ENCODE measurements around the gene SEMA3B.
"Not testable (repeated sequence)": the region's sequence is repeated elsewhere in the genome, so short reads cannot be mapped to it uniquely, and the experiment has no call there.

The SEMA3B gene

GRCh38 chr3:50294089-50294488 is 25.1 kb downstream of the SEMA3B start:
- no peak for DNase-seq (ENCODE audit: low spot score)

DNA sequence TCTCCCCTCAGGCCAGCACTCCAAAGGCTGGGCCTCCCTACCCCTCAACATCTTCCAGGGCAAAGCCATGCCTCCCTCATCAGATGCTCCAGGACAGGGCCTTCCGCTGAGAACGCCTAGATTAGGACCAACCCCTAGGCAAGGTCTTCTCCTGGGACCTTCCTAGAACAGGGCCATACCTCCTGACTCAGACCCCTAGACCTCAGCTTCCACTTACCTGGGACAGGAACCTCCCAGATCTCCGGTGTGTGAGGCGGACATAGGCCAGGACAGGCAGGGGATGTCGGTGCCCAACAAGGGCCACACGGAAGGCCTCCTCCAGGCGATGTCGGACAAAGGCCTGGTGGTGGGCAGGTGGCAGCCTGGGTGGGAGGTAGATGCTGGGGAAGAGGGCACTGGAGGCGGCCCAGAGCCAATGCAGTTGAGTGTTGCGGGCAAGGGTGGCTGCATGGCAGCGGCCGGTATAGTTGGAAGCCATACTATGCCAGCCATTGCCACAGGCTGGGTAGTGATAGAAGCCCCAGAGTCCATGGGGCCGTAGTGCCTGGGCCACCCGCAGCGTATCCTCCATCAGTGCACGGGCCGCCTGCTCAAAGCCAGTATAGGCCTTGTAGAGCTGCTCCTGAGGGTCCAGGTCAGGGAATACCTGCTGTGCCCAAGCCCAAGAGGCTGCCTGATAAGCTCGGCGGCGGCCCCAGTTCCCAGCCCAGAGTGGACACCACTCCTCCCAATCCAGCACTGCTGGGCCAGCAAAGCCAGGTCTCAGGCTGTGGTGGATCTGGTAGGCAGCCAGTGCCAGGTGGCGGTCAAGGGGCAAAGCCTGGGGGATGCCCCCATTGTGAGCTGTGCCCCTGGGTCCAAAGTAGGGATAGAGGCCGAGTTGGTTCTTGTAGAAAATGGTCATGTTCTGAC is 25.8 kb downstream of the SEMA3B start:
- DNase-seq (ENCODE audit: low spot score): no peak

DNA sequence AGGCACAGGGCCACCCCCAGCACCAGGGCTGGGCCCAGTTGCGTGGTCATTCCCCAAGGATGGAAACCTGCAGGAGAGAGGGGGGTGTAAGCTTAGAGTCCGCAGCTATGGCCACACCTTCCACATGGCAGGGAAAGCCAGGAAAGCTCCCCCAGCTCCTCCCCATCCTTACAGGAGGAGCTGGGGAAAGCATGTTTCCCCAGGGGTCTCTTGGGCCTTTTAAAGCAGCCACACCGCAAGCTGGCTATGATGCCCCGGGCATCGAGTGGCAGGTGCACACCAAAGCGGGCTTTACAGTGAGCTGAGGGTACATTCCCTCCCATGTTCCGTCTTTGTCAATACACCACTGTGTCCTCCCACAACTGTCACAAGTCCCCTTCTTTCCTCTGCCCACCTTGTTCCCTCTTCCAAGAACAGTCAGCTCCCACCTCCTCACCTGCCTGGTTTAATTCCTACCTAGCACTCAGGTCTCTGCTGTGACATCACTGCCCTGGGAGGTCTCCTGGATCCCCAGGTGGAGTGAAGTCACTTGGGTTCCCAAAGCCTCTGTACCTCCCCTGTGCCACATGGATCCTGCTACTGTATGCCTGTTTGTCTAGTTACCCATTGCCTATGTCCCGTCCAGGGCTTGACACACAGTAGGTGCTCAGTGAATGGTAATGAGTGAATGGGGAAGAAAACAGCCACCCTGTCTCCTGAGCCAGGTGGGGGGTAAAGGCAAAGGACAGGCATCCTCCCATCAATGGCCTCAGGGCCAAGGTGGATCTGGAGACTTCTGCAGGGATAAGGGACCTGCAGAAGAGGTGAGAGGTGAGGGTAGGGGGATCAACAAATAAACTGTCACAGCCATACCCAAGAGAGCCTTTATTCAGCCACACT is 26.8 kb downstream of the SEMA3B start:
- no peak for DNase-seq (ENCODE audit: low spot score)

DNA sequence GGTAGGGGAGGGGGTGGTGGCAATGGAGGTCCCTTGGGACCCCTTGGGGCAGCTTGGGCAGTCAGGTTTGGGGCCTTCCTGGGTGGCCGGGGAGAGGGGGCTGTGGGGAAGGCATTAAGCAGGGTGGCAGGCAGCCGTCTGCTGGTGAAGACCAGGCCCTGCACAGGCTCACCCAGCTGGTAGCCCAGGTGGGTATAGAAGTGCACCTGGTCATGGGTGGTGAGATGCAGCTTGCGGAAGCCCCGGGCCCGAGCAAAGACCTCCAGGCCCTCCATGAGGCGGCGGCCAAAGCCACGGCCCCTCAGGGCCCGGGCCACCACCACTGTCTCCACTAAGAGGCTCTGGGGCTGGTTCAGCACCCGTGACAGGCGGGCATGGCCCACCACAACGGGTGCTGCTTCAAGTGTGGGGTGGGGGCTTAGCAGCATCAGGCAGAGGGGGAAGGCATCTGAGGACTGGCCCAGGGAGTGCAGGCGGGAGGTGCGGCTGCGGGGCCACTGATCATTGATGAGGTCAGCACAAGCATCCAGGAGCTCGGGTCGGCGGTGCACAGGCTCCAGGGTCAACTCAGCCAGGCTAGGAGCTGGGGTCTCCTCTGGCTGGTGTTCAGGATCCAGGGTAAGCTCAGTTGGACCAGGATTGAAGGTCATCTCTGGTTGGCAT is 27.9 kb downstream of the SEMA3B start:
- DNase-seq (ENCODE audit: low spot score): no peak

GRCh38 chr3:50297384-50297775 is 28.4 kb downstream of the SEMA3B start:
- no peak for DNase-seq (ENCODE audit: low spot score)

- DNase-seq (ENCODE audit: low spot score): no peak
Measured at GRCh38 chr3:50297896-50298725, 29.2 kb downstream of the SEMA3B start.

GRCh38 chr3:50298836-50299637 is 30.1 kb downstream of the SEMA3B start, which contains the start of the genes HYAL3 and NAA80:
HYAL3 (minus strand) TSS chr3:50299405; CDS start chr3:50295602, 3,803 bp downstream.
NAA80 (minus strand) TSS chr3:50299405; CDS start chr3:50297463, 1,942 bp downstream.
- DNase-seq (ENCODE audit: low spot score): peak; percentile 100

DNA sequence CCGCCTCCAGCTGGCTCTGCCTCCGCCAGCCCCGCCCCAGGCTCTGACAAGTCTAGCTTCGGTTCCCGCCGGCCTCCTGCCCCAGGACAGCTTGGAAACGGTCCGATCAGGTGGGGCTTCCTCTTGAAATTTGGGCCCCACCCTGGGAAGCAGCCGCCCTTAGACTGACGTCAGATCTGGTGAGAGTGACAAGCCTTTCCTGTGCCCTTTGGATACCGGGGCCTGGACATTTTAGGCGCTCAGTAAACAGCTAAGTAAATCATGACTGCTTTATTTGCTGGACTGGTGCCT is 30.6 kb downstream of the SEMA3B start:
- DNase-seq (ENCODE audit: low spot score): no peak

GRCh38 chr3:50299929-50300680 is 31.2 kb downstream of the SEMA3B start:
- no peak for DNase-seq (ENCODE audit: low spot score)

DNA sequence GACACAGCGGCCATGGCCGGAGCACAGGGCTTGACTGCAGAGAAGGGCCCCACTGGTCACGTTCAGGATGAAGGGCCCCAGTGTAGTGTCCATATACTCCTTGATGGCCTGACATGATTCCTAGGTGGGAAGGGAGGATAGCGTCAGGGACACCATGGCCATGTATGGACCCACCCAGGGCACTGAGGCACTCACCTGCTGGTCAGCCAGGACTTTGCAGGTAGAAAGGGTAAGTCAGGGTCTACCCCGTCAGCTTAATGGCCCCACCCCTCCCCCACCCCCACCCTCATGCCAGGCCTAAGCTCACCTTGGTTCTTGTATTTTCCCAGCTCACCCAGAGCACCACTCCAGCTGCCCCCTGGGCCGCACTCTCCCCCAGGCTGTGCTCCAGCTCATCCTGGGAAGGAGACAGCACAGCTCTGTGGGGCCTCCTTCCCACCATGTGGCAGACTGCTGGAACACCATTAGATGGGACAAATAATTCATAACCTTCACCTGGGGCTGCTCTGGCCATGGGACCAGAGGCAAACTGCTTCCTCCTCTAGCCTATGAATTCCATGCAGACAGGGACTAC is 31.8 kb downstream of the SEMA3B start:
- DNase-seq (ENCODE audit: low spot score): no peak

- no peak for DNase-seq (ENCODE audit: low spot score)
Measured at GRCh38 chr3:50302095-50303012, 33.4 kb downstream of the SEMA3B start.

GRCh38 chr3:50303013-50303815 is 34.3 kb downstream of the SEMA3B start, which contains the start of gene HYAL1:
HYAL1 (minus strand) TSS chr3:50303574; CDS start chr3:50302956, 618 bp downstream.
- DNase-seq (ENCODE audit: low spot score): no peak

DNA sequence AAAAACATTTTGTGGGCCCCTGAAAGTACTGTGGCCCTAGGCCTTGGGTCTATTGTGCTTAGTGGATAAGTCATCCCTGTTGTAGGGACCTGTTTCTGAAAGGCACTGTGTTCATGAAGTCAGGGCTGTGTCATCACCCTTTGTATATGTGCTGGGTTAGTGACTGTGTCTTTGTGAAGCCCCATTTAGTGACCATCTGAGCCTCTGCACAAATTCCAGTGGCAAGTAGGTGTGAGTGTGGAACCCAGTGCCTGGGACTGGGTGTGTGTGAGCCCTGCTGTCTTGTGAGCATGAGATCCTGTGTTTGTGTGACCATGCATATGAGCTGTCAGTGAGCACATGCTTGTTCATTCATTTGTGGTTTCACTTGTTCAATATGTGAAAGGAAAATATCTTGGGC is 35.7 kb downstream of the SEMA3B start:
- no peak for DNase-seq (ENCODE audit: low spot score)

GRCh38 chr3:50312041-50312440 is 43.1 kb downstream of the SEMA3B start:
- DNase-seq (ENCODE audit: low spot score): not testable (repeated sequence)

DNA sequence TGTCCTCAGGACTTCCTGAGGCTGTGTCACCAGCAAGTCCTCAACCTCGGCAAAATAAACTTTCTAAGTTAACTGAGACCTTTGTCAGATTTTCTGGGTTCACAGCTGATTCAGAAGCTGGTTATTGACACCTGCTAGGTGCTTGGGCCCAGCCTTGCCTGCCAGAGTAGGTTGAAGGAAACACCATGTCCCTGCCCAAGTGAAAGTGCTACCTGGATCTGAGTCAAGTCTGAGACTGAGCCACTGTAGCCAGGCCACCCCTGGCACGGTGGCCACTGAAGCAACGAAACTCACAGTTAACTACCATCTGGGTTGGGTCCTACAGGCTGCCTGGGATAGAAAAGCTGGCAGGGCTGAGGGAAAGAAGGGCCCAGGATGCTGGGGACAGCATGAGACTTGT is 45.4 kb downstream of the SEMA3B start:
- DNase-seq (ENCODE audit: low spot score): no peak

DNA sequence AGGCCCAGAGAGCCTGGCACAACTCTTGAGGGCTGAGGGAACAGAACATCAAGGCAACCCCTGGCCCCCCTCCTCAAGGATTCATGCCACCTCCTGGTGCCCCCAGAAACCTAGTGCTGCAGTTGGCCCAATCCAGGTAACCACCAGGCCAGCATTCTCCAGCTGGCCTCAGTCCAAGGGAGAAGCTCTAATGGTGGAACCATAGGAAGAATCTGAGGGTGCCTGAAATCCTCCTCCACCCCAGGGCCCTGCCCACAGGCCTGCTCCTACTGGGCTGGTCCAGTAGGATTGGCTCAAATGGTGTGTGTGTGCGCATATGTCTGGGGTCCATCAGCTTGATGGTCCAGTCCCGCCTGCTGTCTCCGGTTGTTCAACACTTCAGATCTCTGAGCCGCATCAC is 45.9 kb downstream of the SEMA3B start:
- no peak for DNase-seq (ENCODE audit: low spot score)

DNA sequence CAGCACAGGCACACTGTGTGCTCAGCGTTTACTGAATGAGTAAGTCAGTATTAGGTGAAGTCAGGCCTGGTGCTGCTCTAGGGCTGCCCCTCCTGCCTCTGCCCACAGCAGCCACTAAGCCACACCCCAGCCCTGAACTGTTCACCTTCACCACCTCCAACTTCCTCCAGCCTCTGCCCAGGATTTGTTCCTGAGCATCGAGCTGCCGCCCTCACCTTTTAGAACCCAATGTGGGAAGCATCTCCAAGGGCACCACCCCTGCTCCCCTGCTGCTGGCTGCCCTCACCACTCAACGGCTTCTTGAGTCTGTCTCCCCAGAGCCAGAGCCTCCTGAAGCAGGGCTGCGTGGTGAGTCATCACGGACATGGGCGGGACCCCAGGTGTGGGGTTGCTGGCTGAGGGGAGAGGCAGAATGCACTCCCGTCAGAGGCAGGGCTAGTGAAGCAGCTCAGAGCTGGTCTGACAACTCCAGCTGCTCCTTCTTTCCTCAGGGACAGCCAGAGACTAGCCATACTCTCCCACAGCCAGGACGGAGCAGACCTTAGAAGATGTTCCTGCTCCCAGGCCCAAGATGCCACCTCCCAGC is 47.8 kb downstream of the SEMA3B start:
- no peak for DNase-seq (ENCODE audit: low spot score)
